ENCODE data around the gene DLG3.

Gene DLG3

DNA sequence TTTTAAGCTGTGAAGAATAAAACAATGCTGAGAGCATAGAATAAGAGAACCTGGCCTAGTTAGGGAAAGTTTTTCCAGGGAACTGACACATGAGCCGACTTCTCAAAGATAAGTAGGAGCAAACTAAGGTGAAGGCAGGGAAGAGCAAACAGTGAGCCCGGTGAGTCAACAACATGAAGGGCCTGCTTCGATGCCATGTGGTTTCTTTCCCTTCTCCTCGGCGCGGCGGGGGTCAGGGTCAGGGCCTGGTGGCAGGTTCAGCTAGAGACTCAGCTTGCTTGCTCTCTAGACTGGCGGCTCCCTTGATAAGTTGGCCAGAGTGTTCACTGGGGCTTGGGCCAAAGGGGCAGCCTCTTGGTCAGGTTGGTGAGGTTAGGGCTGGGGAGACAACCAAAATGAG lies 81.1 kb downstream of the DLG3 start:
- no peak for DNase-seq (ENCODE audit: low read depth)

DNA sequence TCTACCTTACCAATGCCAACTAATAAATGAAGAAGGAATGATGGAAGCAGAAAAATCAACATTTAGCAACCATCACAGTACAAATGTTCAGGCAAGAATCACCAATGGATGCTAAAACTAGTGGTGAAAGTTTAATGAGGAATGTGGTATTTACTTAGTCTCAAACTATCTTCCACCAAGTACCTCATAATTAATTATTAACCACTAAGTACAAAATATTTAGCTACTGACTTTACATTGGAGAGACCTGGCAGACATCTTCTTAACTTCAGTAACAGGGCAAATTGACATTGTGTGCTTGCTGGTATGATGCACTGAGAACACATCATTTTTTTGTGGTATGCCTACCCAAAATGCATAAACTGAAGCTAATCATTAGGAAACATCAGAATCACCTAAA lies 82.4 kb downstream of the DLG3 start:
- DNase-seq (ENCODE audit: low read depth): no peak

DNA sequence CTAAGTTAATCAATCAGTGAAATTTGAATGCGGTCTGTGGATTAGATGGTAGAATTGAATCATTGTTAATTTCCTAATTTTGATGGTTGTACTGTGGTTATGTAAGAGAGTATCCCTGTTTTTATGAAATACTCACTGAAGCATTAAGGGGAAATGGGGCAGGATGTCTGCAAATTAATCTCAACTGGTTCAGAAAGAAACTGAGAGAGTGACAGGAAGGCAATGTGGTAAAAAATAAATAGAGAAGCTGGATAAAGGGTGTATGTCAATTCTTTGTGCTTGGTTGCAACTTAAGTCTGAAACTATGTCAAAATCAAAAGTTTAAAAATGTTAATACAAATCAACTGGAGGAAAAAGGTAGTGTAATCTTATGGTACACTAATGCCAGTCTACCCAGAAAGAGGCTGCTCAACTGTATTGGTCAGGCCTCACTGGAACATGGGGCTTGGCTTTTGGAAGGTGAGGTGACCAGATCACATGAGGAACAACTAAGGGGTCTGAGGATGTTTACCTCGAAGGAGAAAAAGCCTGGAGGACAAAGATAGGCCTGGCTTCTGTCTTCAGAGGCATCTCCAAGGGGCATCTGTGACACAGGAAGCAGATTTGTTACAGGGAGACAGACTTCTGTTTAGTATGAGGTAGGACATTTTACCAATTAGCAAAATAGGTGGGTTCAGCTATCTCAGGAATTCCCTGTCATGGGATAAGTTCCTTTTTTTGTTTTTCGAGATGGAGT lies 83.1 kb downstream of the DLG3 start:
- DNase-seq (ENCODE audit: low read depth): no peak

DNA sequence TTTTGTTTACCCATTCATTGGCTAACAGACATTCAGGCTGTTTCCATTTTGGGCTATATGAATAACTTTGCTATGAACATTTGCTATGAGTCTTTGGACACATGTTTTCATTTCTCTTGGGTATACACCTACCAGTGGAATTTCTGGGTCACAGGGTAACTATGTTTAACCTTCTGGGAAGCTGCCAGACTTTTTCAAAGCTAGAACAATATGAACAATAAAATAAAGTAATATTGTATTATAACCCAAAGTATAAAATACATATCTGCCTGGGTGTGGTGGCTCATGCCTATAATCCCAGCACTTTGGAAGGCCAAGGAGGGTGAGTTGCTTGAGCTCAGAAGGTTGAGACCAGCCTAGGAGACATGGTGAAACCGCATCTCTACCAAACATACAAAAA lies 90.6 kb downstream of the DLG3 start:
- no peak for DNase-seq (ENCODE audit: low read depth)

GRCh38 chrX:70549429-70549828 lies 104.8 kb downstream of the DLG3 start:
- DNase-seq (ENCODE audit: low read depth): no peak

DNA sequence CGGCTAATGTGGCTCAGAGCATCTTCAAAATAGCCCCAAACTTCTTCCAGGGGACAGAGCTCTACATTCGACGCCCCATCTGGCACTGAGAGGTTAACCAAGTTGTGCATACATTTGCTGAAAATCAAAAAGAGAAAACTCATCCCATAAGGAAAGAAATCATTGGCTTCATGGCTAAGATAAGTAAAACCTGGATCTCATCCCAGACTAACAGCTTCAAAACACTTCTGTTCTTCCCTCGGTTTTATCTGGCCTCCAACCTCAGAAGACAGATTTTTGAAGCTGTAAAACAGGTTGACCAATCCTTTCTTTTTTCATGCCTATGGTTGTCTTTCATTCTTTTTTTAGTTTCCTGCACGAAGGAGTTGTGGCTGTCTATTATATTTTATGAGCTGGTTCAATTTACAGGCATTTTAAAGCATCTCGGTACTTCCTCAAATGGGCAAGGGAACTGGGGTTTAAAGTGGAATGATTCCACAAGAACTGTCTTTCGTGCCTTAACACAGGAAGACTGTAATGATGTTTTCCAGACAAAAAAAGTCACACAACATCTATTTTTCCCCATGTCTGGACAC lies 107.6 kb downstream of the DLG3 start:
- no peak for DNase-seq (ENCODE audit: low read depth)

GRCh38 chrX:70553516-70553915 lies 108.9 kb downstream of the DLG3 start:
- no peak for DNase-seq (ENCODE audit: low read depth)

GRCh38 chrX:70554081-70554480 lies 109.4 kb downstream of the DLG3 start:
- DNase-seq (ENCODE audit: low read depth): no peak

DNA sequence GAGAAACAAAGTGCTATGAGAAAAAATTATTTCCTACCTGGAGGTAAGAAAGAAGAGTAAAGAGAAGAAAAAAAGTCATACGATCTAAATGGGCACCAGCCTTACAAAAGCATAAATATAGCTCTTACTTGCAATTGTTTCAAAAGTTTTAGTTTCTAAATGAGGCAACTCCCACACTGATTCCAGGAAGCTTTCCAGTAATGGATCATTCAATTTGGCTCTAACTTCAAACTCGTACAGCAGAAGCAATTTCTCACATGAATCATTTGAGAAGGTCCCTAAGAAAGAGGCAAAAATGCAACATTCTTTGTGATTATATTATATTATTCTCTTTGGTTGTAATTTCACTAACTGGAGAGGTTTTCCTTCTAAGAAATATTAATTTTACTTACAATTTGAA lies 109.9 kb downstream of the DLG3 start:
- no peak for DNase-seq (ENCODE audit: low read depth)

DNA sequence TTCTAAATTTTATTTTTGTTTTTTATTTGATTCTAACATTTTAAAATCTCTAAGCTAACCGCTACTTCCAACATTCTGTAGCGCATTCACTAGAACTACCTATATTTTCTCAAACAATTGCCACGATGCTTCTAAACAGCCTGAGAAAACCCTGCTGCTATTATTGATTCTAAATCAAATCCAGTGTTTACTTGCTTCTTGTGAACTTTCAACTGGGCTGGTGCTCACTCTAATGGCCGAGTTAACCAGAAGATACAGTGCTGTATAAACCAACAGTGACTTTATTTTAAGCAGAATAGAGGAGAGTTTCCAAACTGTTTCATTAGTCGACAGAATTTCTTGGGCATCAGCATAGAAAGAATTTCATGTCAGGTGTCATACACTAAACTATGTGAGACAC lies 110.3 kb downstream of the DLG3 start:
- no peak for DNase-seq (ENCODE audit: low read depth)
